ENCODE data around the gene GNG12. TPM values are rescaled to one million over a fixed set of nuclear protein-coding genes. Genes with fewer than 3 reads are reported as not detected.

GNG12 gene
- total RNA-seq, 1 donor from 2014 or later: 0.08 TPM

DNA sequence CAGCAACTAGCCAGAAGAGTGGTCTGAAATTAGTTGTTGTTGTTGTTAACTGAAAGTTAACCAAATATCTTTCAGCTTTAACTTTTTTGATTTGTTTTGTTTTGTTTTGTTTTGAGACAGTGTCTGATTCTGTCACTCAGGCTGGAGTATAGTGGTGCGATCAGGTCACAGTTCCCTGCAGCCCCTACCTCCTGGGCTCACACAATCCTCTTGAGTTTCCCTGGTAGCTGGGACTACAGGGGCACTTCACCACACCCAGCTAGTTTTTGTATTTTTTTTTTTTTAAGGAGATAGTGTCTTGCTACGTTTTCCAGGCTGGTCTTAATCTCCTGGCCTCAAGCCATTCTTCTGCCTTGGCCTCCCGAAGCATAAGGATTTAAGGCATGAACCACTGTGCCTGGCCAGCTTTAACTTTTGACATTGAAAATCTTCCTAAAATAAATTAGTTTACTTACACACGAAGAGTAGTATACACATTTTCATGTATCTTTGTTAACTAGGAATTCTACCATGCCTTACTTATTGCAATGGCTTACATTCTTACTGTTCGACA, 45.0 kb downstream of the GNG12 start:
- H3K36me3 Mint-ChIP-seq (ENCODE audit: low read depth): no peaks in the 10 kb centered on the region
- no peak overlapping the region for H3K27ac Mint-ChIP-seq
- H3K4me1 Mint-ChIP-seq (ENCODE audit: low read depth): no peaks in the 10 kb centered on the region
- intact Hi-C loops (cut with micrococcal nuclease): no loop called here
- no peak for DNase-seq (ENCODE audit: low spot score)
- H3K4me3 Mint-ChIP-seq: no peak overlapping the region
- H3K27me3 Mint-ChIP-seq (ENCODE audit: insufficient read depth): peaks cover 17% of the 10 kb centered on the region
- no peaks in the 10 kb centered on the region for H3K9me3 Mint-ChIP-seq

DNA sequence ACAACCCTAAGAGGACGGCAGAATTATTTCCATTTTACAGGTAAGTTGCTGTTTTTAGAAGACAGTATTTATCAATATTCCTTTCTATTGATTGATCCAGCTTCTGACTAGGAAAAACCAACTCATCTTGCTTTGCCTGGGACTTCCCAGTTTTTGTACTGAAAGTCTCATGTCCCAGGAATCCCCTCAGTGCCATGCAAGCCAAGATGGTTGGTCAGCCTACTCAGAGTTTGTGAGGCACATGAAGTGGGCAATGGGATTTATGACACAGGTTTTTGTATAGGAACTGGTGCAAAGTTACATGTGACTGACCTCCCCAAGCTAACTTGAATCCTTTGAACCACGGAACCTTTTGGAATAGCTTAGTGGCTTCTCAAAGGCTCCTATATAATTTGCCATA, 45.5 kb downstream of the GNG12 start:
- DNase-seq (ENCODE audit: low spot score): no peak
- intact Hi-C loops (cut with micrococcal nuclease): no loop called here

DNA sequence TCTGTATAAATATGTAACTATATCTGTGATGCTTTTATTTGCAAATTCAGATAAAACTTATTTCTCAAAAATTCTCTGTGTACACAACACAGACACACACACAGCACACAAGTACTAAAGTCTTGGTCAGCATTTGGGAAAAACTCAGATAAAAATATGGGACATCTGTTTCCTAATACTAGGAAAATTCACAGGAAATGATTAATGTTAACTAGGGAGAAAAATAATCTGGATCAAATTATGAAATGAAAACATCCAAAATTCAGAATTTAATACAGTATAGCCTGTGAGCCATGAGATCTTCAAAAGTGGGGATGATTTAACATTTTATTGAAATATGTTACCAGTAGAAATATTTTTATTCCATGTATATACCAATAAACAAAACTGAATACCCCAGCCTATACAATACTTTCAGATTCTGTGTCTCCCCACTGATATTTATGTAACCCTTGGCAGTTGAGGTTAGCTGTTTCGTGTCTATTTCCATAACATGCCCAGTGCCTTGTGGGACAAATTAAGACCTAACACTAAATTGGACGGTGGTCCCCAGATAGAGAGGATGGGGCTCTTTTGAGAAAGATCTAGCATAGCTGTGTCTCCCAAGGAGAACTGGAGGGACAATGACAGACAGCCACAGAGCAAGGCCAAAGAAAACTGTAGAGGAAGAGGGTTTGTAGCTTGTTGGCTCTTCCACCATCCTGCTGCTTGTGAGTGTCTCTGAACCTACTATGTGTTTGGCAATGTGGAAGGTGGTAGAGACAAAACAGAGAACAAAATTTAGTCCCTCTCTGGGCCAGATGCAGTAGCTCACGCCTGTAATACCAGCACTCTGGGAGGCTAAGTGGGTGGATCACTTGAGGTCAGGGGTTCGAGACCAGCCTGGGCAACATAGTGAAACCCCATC, 47.2 kb downstream of the GNG12 start:
- no peak for DNase-seq (ENCODE audit: low spot score)
- Mint-ChIP-seq H3K36me3 (ENCODE audit: low read depth) (no peaks in the 10 kb centered on the region), H3K27ac (no peak overlapping the region), H3K9me3 (no peaks in the 10 kb centered on the region), H3K27me3 (ENCODE audit: insufficient read depth) (peaks cover 14% of the 10 kb centered on the region), H3K4me3 (no peak overlapping the region), H3K4me1 (ENCODE audit: low read depth) (no peaks in the 10 kb centered on the region)
- intact Hi-C loops (cut with micrococcal nuclease): no loop called here

More for the DNA sequence above, 45.5 kb downstream of the GNG12 start:
- Mint-ChIP-seq H3K27me3 (ENCODE audit: insufficient read depth) (peaks cover 17% of the 10 kb centered on the region), H3K36me3 (ENCODE audit: low read depth) (no peaks in the 10 kb centered on the region), H3K4me3 (no peak overlapping the region), H3K4me1 (ENCODE audit: low read depth) (no peaks in the 10 kb centered on the region), H3K9me3 (no peaks in the 10 kb centered on the region), H3K27ac (no peak overlapping the region)

DNA sequence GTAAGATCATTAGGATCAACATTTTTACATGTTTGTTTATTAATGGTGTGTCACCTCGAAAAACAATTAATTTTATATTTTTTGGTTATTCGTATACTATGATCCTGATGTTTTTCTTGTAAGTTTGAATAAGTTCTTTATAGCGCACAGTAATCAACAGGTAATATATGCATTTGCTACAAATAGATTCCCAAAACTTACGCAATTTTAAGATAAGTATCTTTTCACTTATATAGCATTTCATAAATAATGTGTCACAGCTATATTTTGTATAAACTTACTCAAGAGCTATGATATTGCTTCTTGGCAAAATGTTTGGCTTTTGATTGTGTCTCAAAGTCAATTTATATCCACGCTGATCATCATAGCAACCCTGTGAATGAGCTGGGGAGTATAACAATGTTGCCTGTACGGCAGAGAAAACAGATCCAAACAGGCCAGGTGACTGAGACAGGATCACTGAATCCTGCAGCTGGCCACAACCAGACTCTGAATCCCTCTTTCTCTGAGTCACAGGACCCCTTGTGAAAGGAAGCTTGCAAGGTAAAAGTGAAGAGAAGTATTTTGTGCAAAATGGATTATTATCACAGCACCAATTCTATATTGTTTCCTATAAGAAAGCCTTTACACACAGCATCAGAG, 48.6 kb downstream of the GNG12 start:
- DNase-seq (ENCODE audit: low spot score): no peak
- Mint-ChIP-seq H3K4me3 (no peak overlapping the region), H3K27me3 (ENCODE audit: insufficient read depth) (peaks cover 11% of the 10 kb centered on the region), H3K9me3 (no peaks in the 10 kb centered on the region), H3K4me1 (ENCODE audit: low read depth) (no peaks in the 10 kb centered on the region), H3K36me3 (ENCODE audit: low read depth) (no peaks in the 10 kb centered on the region), H3K27ac (no peak overlapping the region)
- intact Hi-C loops (cut with micrococcal nuclease): no loop called here

DNA sequence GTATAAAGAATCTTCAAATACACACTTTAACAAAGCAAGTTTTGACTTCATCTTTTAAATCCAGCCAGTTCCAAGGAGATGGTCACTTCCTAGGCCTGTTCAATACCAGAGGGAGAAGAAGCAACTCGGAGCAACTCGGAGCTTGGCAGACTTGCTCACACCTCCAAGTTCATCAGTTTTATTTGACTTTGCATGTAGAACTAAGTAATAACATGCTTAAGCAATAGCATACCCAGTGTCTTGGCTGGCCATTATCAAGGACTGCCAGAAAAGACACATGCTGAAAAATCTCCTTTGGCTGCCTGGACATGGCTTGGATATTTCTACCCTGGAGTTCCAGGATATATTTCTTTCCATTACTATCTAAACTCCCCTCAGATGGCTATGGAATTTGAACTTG, 52.6 kb downstream of the GNG12 start:
- Mint-ChIP-seq H3K4me3 (no peak overlapping the region), H3K27ac (no peak overlapping the region), H3K27me3 (ENCODE audit: insufficient read depth) (peaks cover 11% of the 10 kb centered on the region), H3K4me1 (ENCODE audit: low read depth) (no peaks in the 10 kb centered on the region), H3K36me3 (ENCODE audit: low read depth) (no peaks in the 10 kb centered on the region), H3K9me3 (no peaks in the 10 kb centered on the region)
- intact Hi-C loops (cut with micrococcal nuclease): no loop called here
- no peak for DNase-seq (ENCODE audit: low spot score)

DNA sequence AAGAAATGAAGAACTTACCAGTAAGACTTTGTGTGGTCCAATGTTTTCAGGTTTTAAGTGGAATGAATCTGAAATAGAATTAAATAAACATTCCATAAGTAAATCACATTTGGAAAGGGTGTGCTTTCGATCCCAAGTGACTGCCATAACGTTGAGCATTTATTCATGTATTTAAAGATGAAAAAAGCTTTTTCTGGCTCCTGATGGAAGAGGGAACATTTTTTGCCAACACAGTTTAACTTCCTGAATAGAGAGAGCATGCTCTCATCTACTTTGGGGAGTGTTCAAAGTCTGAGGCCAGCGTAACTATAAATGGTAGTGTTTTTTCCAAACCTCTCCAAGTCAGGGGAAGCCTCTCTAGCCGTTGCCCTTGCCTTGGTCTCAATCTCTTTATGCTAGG, 55.8 kb downstream of the GNG12 start:
- H3K27ac Mint-ChIP-seq: no peak overlapping the region
- no peaks in the 10 kb centered on the region for H3K4me1 Mint-ChIP-seq (ENCODE audit: low read depth)
- H3K4me3 Mint-ChIP-seq: no peak overlapping the region
- no peaks in the 10 kb centered on the region for H3K9me3 Mint-ChIP-seq
- peaks cover 20% of the 10 kb centered on the region for H3K27me3 Mint-ChIP-seq (ENCODE audit: insufficient read depth)
- no peaks in the 10 kb centered on the region for H3K36me3 Mint-ChIP-seq (ENCODE audit: low read depth)
- intact Hi-C loops (cut with micrococcal nuclease): no loop called here
- DNase-seq (ENCODE audit: low spot score): no peak

DNA sequence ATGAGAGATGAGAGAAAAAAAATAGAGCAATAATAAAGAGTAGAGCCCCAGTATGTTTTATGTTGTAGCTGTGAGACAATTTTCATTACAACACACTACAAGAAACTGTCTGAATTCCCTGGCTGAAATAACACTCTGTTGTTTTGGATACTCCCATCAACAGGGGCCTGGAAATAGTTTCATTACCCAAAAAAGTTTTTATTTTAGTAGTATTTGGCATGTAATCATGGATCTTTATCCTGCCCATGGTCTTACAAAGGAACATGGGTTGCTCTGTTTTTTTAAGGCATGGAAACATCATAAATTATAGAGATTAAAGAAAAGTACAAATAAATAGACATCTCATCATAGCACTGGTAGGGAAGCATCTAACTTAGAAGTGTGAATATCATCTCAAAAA, 56.3 kb downstream of the GNG12 start:
- intact Hi-C loops (cut with micrococcal nuclease): no loop called here
- H3K27me3 Mint-ChIP-seq (ENCODE audit: insufficient read depth): peaks cover 17% of the 10 kb centered on the region
- H3K9me3 Mint-ChIP-seq: no peaks in the 10 kb centered on the region
- H3K4me3 Mint-ChIP-seq: no peak overlapping the region
- H3K36me3 Mint-ChIP-seq (ENCODE audit: low read depth): no peaks in the 10 kb centered on the region
- no peak overlapping the region for H3K27ac Mint-ChIP-seq
- H3K4me1 Mint-ChIP-seq (ENCODE audit: low read depth): no peaks in the 10 kb centered on the region
- no peak for DNase-seq (ENCODE audit: low spot score)

DNA sequence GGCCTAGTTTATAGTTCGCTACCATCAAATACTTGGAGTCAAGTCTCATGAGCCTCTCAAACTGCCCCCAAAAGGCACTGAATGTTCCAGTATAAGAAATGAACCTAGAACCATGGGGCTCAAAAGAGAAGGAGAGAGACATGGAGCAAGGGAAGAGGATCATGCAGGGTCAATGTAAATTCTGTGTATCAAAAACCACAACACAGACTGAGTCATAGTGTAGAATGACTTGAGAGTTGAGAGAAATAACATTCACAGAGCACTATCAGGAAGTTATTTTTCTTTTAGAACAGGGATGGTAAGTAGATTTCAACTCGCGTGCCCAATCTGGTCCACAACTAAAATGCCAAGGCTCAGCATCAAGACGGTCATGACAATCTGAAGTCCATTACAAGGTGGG, 59.8 kb downstream of the GNG12 start:
- Mint-ChIP-seq H3K36me3 (ENCODE audit: low read depth) (no peaks in the 10 kb centered on the region), H3K4me3 (no peak overlapping the region), H3K4me1 (ENCODE audit: low read depth) (peaks cover 17% of the 10 kb centered on the region), H3K9me3 (no peaks in the 10 kb centered on the region), H3K27me3 (ENCODE audit: insufficient read depth) (peaks cover 26% of the 10 kb centered on the region), H3K27ac (no peak overlapping the region)
- no peak for DNase-seq (ENCODE audit: low spot score)
- intact Hi-C loops (cut with micrococcal nuclease): no loop called here

DNA sequence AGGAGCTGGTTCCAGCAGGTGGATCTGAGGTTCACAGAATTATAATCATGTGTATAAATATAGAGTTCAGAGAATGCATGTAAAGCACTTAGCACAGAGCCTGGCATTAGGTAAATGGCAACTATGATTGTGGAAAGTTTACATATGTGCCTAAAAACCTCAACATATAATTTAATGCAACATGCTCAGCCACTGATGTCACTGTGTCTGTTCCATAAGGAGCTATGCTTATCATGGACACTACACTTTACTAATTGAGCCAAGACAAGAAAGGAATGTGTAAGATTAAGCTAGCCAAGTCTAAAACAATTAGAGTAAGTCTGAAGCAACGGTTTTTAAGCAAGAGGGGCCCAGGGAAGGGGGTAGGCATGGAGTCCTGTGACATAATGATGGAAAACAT, 61.5 kb downstream of the GNG12 start:
- H3K4me1 Mint-ChIP-seq (ENCODE audit: low read depth): peaks cover 17% of the 10 kb centered on the region
- no peak for DNase-seq (ENCODE audit: low spot score)
- no peak overlapping the region for H3K27ac Mint-ChIP-seq
- no peaks in the 10 kb centered on the region for H3K9me3 Mint-ChIP-seq
- H3K27me3 Mint-ChIP-seq (ENCODE audit: insufficient read depth): peaks cover 27% of the 10 kb centered on the region
- no peaks in the 10 kb centered on the region for H3K36me3 Mint-ChIP-seq (ENCODE audit: low read depth)
- intact Hi-C loops (cut with micrococcal nuclease): no loop called here
- no peak overlapping the region for H3K4me3 Mint-ChIP-seq

DNA sequence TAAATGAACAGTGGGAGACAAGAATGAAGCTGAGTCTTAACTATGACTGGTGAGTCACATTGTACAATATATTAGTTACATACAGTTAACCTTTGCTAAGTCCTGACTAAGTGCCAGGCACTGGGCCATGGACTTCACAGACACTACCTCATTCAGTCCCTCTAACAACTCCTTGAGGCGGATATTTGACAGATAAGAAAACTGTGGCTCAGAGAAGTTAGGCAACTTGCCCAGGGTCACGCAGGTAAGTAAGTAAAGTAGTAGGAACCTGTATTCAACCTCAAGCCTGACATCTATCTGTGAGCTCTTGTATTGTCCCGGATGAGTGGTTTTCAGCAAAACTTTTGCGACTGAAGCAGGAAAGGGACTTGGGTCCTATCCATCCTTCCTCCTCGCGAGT, 62.1 kb downstream of the GNG12 start:
- H3K4me1 Mint-ChIP-seq (ENCODE audit: low read depth): peaks cover 23% of the 10 kb centered on the region
- intact Hi-C loops (cut with micrococcal nuclease): no loop called here
- peaks cover 30% of the 10 kb centered on the region for H3K27me3 Mint-ChIP-seq (ENCODE audit: insufficient read depth)
- H3K9me3 Mint-ChIP-seq: no peaks in the 10 kb centered on the region
- DNase-seq (ENCODE audit: low spot score): no peak
- no peak overlapping the region for H3K27ac Mint-ChIP-seq
- H3K36me3 Mint-ChIP-seq (ENCODE audit: low read depth): no peaks in the 10 kb centered on the region
- no peak overlapping the region for H3K4me3 Mint-ChIP-seq

DNA sequence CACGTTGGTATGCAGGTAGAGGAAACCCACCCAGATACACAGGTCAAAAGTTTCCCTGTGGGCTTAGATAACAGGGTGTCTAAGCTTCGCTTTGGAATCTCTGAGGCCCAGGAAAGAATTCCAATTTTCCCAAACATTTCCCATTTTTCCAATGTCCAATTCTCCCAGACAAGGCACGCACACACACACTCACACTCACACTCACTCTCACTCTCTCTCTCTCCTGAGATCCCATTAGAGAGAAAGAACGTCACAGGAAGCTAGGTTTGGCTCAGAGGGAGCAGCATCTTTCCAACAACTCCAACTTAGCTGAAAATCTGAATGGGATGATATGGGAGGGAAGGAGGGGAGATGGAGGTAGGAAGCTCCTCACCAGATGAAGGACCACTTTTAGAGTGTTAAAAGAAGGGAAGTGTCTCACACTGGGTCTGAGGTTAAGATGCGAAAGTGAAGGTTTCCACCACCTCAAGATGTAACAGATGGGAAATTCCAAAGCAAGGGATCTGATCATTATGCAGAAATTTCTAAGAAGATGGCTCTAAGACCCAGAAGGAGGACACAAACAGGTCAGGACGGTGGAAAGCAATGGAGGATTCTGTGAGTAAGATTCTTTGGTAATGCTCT, 63.5 kb downstream of the GNG12 start:
- Mint-ChIP-seq H3K4me3 (no peak overlapping the region), H3K4me1 (ENCODE audit: low read depth) (peaks cover 27% of the 10 kb centered on the region), H3K27ac (no peak overlapping the region), H3K9me3 (no peaks in the 10 kb centered on the region), H3K27me3 (ENCODE audit: insufficient read depth) (peaks cover 26% of the 10 kb centered on the region), H3K36me3 (ENCODE audit: low read depth) (no peaks in the 10 kb centered on the region)
- no peak for DNase-seq (ENCODE audit: low spot score)
- intact Hi-C loops (cut with micrococcal nuclease): loop anchor here (5.0 to 10.0 kb wide), 3 partner anchors 63 to 1968 kb away; partner anchors contain the start of gene GNG12

DNA sequence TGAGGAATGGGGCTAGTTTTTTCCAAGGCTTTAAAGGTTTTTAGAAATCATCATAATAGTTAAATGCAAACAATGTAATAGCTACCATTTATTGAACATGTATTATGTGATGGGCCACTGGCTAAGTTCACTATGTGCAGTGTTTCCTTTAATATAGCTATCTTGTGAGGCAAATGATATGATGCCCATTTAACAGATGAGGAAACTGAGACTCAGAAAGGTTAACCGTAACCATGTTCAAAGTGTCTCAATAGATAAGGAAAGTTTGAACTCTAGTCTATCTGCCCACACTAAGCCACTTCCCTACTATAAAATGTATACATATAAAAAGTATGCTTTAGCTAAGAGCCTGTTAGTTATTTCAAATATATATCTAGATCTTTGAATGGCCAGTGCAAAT, 64.8 kb downstream of the GNG12 start:
- peaks cover 32% of the 10 kb centered on the region for H3K27me3 Mint-ChIP-seq (ENCODE audit: insufficient read depth)
- intact Hi-C loops (cut with micrococcal nuclease): loop anchor here (5.0 to 10.0 kb wide), 3 partner anchors 64 to 1969 kb away; partner anchors contain the start of gene GNG12
- H3K9me3 Mint-ChIP-seq: no peaks in the 10 kb centered on the region
- H3K4me1 Mint-ChIP-seq (ENCODE audit: low read depth): peaks cover 27% of the 10 kb centered on the region
- no peak overlapping the region for H3K27ac Mint-ChIP-seq
- no peaks in the 10 kb centered on the region for H3K36me3 Mint-ChIP-seq (ENCODE audit: low read depth)
- no peak overlapping the region for H3K4me3 Mint-ChIP-seq
- DNase-seq (ENCODE audit: low spot score): no peak
